ENCODE data around the gene GPATCH11.

GPATCH11 gene

DNA sequence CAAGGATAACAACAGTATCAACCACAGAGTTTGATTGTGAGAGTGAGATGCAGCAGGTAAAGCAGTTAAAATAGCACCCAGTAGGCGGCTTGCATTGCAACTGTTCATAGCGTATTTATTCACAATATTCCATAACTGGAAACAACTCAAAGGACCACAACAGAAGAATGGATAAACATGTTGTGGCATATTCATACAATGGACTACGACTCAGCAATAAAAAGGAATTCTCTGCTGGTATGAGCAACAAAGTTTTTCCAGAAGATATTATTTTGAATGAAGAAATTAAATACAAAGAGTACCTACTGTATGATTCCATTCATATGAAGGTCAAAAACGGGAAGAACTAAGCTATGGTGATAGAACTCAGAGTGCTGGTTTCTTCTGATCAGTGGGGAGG, 25.2 kb downstream of the GPATCH11 start:
- no peak for DNase-seq (ENCODE audit: low read depth)

- no peak for DNase-seq (ENCODE audit: low read depth)
Measured at GRCh38 chr2:37110306-37111212, 26.2 kb downstream of the GPATCH11 start.

- no peak for DNase-seq (ENCODE audit: low read depth)
Measured at GRCh38 chr2:37111958-37112357, 27.6 kb downstream of the GPATCH11 start.

- DNase-seq (ENCODE audit: low read depth): no peak
Measured at GRCh38 chr2:37117566-37117965, 33.2 kb downstream of the GPATCH11 start.

DNA sequence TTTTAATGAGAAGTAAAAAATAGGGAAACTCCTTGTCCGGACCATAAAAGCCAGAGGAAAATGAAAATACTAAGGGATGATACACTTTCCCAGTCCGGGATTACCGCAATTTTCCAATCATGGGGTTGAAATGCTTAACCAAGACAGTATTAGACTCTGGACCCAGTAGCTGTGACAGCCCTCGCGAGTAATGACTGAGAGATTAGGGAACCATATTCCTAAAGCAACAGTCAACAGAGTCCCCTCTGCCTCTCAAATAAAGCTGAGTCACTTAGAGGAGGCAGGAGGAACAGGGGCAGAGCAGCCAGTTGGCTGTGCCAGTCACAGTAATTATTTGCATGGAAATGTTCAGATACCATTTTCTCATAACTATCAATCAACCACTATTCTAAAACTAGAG, 34.8 kb downstream of the GPATCH11 start:
- no peak for DNase-seq (ENCODE audit: low read depth)

DNA sequence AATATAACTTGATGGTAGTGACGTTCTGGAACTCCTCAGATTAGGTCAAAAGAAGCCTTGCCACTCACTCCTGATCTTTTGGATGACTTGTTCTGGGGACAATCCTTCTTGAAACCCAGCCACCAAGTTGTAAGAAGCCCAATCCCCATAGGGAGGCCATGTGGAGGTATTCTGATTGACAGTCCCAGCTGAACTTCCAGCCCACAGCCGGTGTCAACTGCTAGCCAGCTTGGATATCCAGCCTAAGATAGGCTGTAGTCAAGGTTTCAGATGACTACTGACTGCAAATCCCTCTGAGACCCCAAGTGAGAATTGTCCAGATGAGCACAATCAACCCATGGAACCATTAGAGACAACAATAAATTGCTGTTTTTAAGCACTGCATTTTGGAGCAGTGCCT, 41.1 kb downstream of the GPATCH11 start:
- DNase-seq (ENCODE audit: low read depth): no peak

DNA sequence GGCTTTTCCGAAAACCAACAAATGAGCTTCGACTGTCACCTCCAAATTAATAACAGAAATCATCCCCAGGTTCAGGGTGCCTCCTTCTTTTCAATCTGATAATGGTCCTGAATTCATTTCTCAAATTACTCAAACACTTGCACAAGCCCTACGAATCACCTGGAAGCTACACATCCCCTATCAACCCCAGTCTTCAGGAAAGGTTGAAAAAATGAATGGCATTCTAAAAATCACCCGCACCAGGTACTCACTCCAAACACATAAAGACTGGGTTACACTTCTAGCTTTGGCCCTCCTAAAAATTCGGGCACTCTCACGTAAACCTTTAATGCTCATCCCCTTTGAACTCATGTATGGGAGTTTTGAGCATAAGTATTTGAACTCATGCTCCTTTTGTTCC, 48.6 kb downstream of the GPATCH11 start:
- DNase-seq (ENCODE audit: low read depth): no peak

DNA sequence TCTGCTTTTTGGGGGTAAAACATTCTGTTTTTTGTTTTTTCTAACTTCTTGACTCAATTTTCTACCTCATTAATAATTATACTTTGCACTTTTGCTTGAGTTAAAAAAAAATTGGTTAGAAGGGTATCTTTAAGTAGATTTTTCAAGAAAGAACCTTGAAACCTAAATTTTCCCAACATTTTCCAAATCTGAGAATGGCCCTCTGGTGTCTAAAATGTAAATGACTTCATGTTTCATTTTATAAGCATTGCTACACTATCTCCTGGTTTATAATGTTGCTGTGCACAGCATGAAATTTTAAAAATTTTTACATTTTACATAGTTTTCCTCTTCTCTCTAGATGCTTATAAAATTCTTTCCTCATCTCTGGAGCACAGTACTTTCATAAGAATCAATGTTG, 58.2 kb downstream of the GPATCH11 start:
- DNase-seq (ENCODE audit: low read depth): no peak

DNA sequence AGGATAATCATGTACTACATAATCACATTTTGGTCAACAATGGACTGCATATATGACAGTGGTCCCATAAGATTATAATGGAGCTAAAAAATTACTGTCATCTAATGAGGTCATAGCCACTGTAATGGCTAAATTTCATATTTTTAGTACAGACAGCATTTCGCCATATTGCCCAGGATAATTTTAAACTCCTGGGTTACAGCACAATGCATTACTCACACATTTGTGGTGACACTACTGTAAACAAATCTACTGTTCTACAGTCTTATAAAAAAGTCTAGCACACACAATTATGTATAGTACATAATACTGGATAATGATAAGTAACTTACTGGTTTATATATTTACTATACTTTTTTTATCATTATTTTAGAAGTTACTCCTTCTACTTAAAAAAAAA, 59.7 kb downstream of the GPATCH11 start:
- DNase-seq (ENCODE audit: low read depth): no peak

DNA sequence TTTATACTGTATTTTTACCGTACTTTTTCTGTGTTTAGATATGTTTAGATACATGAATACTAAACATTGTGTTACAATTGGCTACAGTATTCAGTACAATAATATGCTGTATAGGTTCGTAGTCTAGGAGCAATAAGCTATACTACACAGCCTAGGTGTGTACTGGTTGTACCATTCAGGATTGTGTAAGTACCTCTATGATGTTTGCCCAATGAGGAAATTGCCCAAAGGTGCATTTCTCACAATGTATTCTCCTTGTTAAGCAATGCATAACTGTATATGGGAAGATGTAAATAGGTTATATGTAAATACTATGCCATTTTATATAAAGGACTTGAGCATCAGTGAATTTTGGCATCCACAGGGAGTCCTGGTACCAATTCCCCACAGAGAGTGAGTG, 61.7 kb downstream of the GPATCH11 start:
- no peak for DNase-seq (ENCODE audit: low read depth)

- DNase-seq (ENCODE audit: low read depth): no peak
Measured at GRCh38 chr2:37148325-37148724, 64.0 kb downstream of the GPATCH11 start.
